H1 (cell line): ENCODE results near the gene GRK5.

ENCODE experiments used
- CEBPB ChIP-seq: IDR thresholded peaks from 2 replicates; pipeline ENCODE4 v1.6.1; 2012; ENCODE audit warnings: low read depth, low read length
- CTCF ChIP-seq, 3 experiments: IDR thresholded peaks; 1 replicate in 2 of 3; 2 replicates in 1 of 3; pipeline versions ENCODE4 v1.5.1 to v1.6.1; 2011; ENCODE audit warnings: low read length in 3 of 3, mild to moderate bottlenecking in 3 of 3, inconsistent platforms in 2 of 3, low read depth in 1 of 3, moderate library complexity in 1 of 3; ENCODE audit not compliant: insufficient read depth in 1 of 3; ENCODE audit errors: control extremely low read depth in 1 of 3
- EZH2 ChIP-seq: fragments of 200-600 bp; sonication (generic); IDR thresholded peaks from 2 replicates; pipeline ENCODE4 v1.7.1; 2012; ENCODE audit warnings: low read depth, mild to moderate bottlenecking, moderate library complexity, low read length, inconsistent platforms; ENCODE audit not compliant: severe bottlenecking
- FOSL1 ChIP-seq: IDR thresholded peaks from 2 replicates; pipeline ENCODE4 v1.6.1; 2011; ENCODE audit warnings: mild to moderate bottlenecking, low read depth, low read length, moderate library complexity; ENCODE audit not compliant: insufficient read depth
- HDAC6 ChIP-seq: IDR thresholded peaks from one replicate; pipeline ENCODE4 v1.7.1; 2012; ENCODE audit warnings: low read depth, mild to moderate bottlenecking, inconsistent platforms, low read length, moderate library complexity
- POLR2A ChIP-seq, 2 experiments: IDR thresholded peaks; 1 replicate in 1 of 2; 2 replicates in 1 of 2; pipeline ENCODE4 v1.6.1; 2011; ENCODE audit warnings: low read depth in 2 of 2, low read length in 2 of 2, mild to moderate bottlenecking in 2 of 2; ENCODE audit errors: control extremely low read depth in 1 of 2
- RAD21 ChIP-seq, 2 experiments: IDR thresholded peaks in 1 of 2; conservative IDR thresholded peaks in 1 of 2; 2 replicates each; pipeline ENCODE4 v1.6.1; 2011; ENCODE audit warnings: low read depth in 2 of 2, low read length in 2 of 2, improper control_type of control experiment in 1 of 2, inconsistent platforms in 1 of 2, mild to moderate bottlenecking in 1 of 2, moderate library complexity in 1 of 2
- RNF2 ChIP-seq: fragments of 200-900, 300-1000 bp; sonication (generic); IDR thresholded peaks from 2 replicates; pipeline ENCODE4 v1.7.1; 2016; ENCODE audit warnings: borderline replicate concordance, low read depth, mild to moderate bottlenecking, antibody characterized with exemption, low read length; ENCODE audit not compliant: poor library complexity, severe bottlenecking; ENCODE audit errors: missing control alignments
- SP1 ChIP-seq: IDR thresholded peaks from 2 replicates; pipeline ENCODE4 v1.6.1; 2011; ENCODE audit warnings: low read depth, low read length
- SUZ12 ChIP-seq: fragments of 200-600 bp; sonication (generic); IDR thresholded peaks from 2 replicates; pipeline ENCODE4 v1.6.1; 2012; ENCODE audit warnings: mild to moderate bottlenecking, inconsistent platforms, low read length, moderate library complexity, mixed read lengths
- USF2 ChIP-seq: IDR thresholded peaks from 2 replicates; pipeline ENCODE4 v1.6.1; 2011; ENCODE audit warnings: low read length, improper control_type of control experiment
- YY1 ChIP-seq: IDR thresholded peaks from 2 replicates; pipeline ENCODE4 v1.6.1; 2011; ENCODE audit warnings: low read depth, mild to moderate bottlenecking, low read length

DNA sequence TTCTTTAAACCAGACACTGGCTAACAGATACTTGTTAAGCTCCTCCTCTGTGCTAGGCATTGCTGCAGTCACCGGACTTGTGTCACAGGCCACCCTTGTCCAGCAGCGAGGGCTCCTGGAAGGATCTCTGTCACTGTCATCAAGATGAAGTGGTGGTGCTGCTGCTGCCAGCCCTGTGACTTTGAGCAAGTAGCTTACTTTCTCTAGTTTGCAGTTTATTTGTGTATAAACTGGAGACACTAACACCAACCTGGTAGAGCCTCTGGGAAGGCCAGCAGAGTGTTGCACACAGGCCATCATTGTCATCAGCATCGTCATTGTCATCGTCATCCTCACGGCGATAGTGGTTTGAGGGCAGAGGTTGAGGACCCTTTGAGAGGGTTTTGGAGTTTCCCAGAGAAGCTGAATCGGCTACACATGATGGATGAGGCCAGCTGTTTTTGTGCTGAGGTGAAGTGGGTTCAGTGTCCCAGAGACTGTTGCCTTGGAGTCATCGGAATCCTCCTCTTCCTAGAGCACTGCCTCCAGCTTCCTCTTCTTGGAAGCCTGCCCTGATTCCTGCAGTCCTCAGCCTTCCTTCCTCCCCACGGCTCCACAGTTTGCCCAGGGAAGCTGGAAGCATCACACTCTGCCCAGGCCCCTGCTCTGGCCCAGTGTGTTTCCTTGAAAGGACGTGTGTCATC, 128.4 kb downstream of the GRK5 start:
- TF ChIP-seq CTCF (IDR thresholded peaks at IDR 0.05; ENCODE audit: control extremely low read depth in 1 of 3, insufficient read depth in 1 of 3, low read depth in 1 of 3, low read length in 3 of 3), result no peak
- no peak for TF ChIP-seq USF2
- TF ChIP-seq SP1, result no peak
- no peak for TF ChIP-seq YY1
- no peak for TF ChIP-seq RAD21 (IDR thresholded peaks at IDR 0.05 in 1 of 2, conservative IDR thresholded peaks at IDR 0.05 in 1 of 2; ENCODE audit: low read depth in 2 of 2, low read length in 2 of 2)
- TF ChIP-seq HDAC6, result no peak
- no peak for TF ChIP-seq POLR2A (IDR thresholded peaks at IDR 0.05; ENCODE audit: control extremely low read depth in 1 of 2, low read depth in 2 of 2, low read length in 2 of 2)
- no peak for TF ChIP-seq RNF2
- no peak for TF ChIP-seq FOSL1
- TF ChIP-seq CEBPB, result no peak
- no peak for TF ChIP-seq EZH2
- no peak for TF ChIP-seq SUZ12
